WTC11 (cell line): ENCODE data around the gene RANBP10. TPM values are rescaled to one million over a fixed set of nuclear protein-coding genes. Genes with fewer than 3 reads are reported as not detected.

Source experiments
- ATAC-seq: fragments of 200-7000 bp; cut with Tn5 transposase; 2 replicates; pipeline ENCODE4 v1.10.0; 2021; ENCODE audit warnings: mild to moderate bottlenecking, moderate library complexity
- CTCF ChIA-PET: fragments of 300-600 bp; sonication (Branson Sonifier 250); formaldehyde crosslinking; loops from one replicate; lab custom pipeline; 2021; ENCODE audit warnings: antibody characterized with exemption; lab: Charles Lee
- POLR2A ChIA-PET: fragments of 350-600 bp; sonication (Branson Sonifier 250); formaldehyde crosslinking; loops from one replicate; lab custom pipeline; 2021; ENCODE audit warnings: antibody characterized with exemption; lab: Charles Lee
- DNase-seq: peaks from one replicate; pipeline ENCODE4 v3.0.0; 2021; ENCODE audit warnings: low spot score
- H3K27ac Mint-ChIP-seq: 2 replicates; pipeline ENCODE4 v1.8.0; 2021; ENCODE audit warnings: mixed read lengths
- H3K27me3 Mint-ChIP-seq: 2 replicates; pipeline ENCODE4 v1.8.0; 2021; ENCODE audit warnings: low read depth, mild to moderate bottlenecking, moderate library complexity, mixed read lengths
- H3K36me3 Mint-ChIP-seq: 2 replicates; pipeline ENCODE4 v1.8.0; 2021; ENCODE audit warnings: mixed read lengths
- H3K4me1 Mint-ChIP-seq: 2 replicates; pipeline ENCODE4 v1.8.0; 2022; ENCODE audit warnings: mixed read lengths
- H3K4me3 Mint-ChIP-seq: 2 replicates; pipeline ENCODE4 v1.8.0; 2021; ENCODE audit warnings: mild to moderate bottlenecking, moderate library complexity, mixed read lengths
- H3K9me3 Mint-ChIP-seq: 2 replicates; pipeline ENCODE4 v1.8.0; 2021; ENCODE audit warnings: mixed read lengths
- AR ChIP-seq: fragments of 250-450 bp; sonication (Bioruptor Pico); IDR thresholded peaks from 2 replicates; pipeline ENCODE4 v1.9.0; 2021; ENCODE audit warnings: mild to moderate bottlenecking
- ESRRA ChIP-seq: sonication (generic); formaldehyde crosslinking; IDR thresholded peaks from 2 replicates; pipeline ENCODE4 v1.8.1; 2022; ENCODE audit warnings: mild to moderate bottlenecking, missing genetic modification reagents, borderline replicate concordance
- FOXK1 ChIP-seq: sonication (generic); formaldehyde crosslinking; IDR thresholded peaks from 2 replicates; pipeline ENCODE4 v1.8.0; 2022; ENCODE audit warnings: mild to moderate bottlenecking, moderate library complexity, missing genetic modification reagents
- FOXP4 ChIP-seq: sonication (generic); formaldehyde crosslinking; IDR thresholded peaks from 2 replicates; pipeline ENCODE4 v1.8.0; 2022; ENCODE audit warnings: mild to moderate bottlenecking, missing genetic modification reagents
- GABPB1 ChIP-seq: sonication (generic); formaldehyde crosslinking; IDR thresholded peaks from 2 replicates; pipeline ENCODE4 v1.8.1; 2023; ENCODE audit warnings: mild to moderate bottlenecking, missing genetic modification reagents
- IRF1 ChIP-seq: sonication (generic); formaldehyde crosslinking; IDR thresholded peaks from 2 replicates; pipeline ENCODE4 v1.8.0; 2023; ENCODE audit warnings: missing genetic modification reagents
- OVOL2 ChIP-seq: fragments of 250-450 bp; sonication (Bioruptor Pico); IDR thresholded peaks from 2 replicates; pipeline ENCODE4 v1.9.0; 2021; ENCODE audit warnings: mild to moderate bottlenecking, borderline replicate concordance
- RELA ChIP-seq: sonication (generic); formaldehyde crosslinking; IDR thresholded peaks from 2 replicates; pipeline ENCODE4 v1.8.1; 2022; ENCODE audit warnings: missing genetic modification reagents, mild to moderate bottlenecking, borderline replicate concordance
- SP1 ChIP-seq: sonication (generic); formaldehyde crosslinking; conservative IDR thresholded peaks from 2 replicates; pipeline ENCODE4 v1.8.1; 2022; ENCODE audit warnings: missing genetic modification reagents
- TEAD4 ChIP-seq: sonication (generic); formaldehyde crosslinking; IDR thresholded peaks from 2 replicates; pipeline ENCODE4 v1.8.0; 2022; ENCODE audit warnings: mild to moderate bottlenecking, missing genetic modification reagents
- ZNF396 ChIP-seq: fragments of 250-450 bp; sonication (Bioruptor Pico); IDR thresholded peaks from 2 replicates; pipeline ENCODE4 v1.8.0; 2021; ENCODE audit warnings: mild to moderate bottlenecking, moderate library complexity, borderline replicate concordance
- ZNF416 ChIP-seq: fragments of 250-450 bp; sonication (Bioruptor Pico); IDR thresholded peaks from 2 replicates; pipeline ENCODE4 v1.9.0; 2021; ENCODE audit warnings: mild to moderate bottlenecking, inconsistent platforms
- total RNA-seq: library from RNA; stranded (reverse); gene quantifications from 3 replicates; pipeline ENCODE4 v1.2.3, GENCODE V29; 2021
- TF ChIP-seq, protein P1 (sequence below): sonication (generic); formaldehyde crosslinking; IDR thresholded peaks from 2 replicates; pipeline ENCODE4 v1.8.1; 2022; ENCODE audit warnings: low read depth, mild to moderate bottlenecking, moderate library complexity, missing genetic modification reagents, borderline replicate concordance
- TF ChIP-seq, protein P2 (sequence below): sonication (generic); formaldehyde crosslinking; IDR thresholded peaks from 2 replicates; pipeline ENCODE4 v1.8.0; 2022; ENCODE audit warnings: mild to moderate bottlenecking, missing genetic modification reagents
- TF ChIP-seq, protein P3 (sequence below): sonication (generic); formaldehyde crosslinking; IDR thresholded peaks from 2 replicates; pipeline ENCODE4 v1.8.1; 2022; ENCODE audit warnings: low read depth, missing genetic modification reagents, borderline replicate concordance
- TF ChIP-seq, protein P4 (sequence below): sonication (generic); formaldehyde crosslinking; IDR thresholded peaks from 2 replicates; pipeline ENCODE4 v1.8.1; 2023; ENCODE audit warnings: mild to moderate bottlenecking, missing genetic modification reagents, moderate library complexity
- TF ChIP-seq, protein P5 (sequence below): fragments of 250-450 bp; sonication (Bioruptor Pico); IDR thresholded peaks from 2 replicates; pipeline ENCODE4 v1.8.0; 2021; ENCODE audit warnings: mild to moderate bottlenecking
- TF ChIP-seq, protein P6 (sequence below): fragments of 250-450 bp; sonication (Bioruptor Pico); IDR thresholded peaks from 2 replicates; pipeline ENCODE4 v1.9.0; 2021; ENCODE audit warnings: moderate library complexity, mild to moderate bottlenecking, inconsistent platforms, borderline replicate concordance

Gene RANBP10
- total RNA-seq, 1 experiment from 2014 or later, result 14.0 TPM

- TF ChIP-seq FOXK1 (CRISPR knock-in tag), result no peak
- TF ChIP-seq, protein P1, sequence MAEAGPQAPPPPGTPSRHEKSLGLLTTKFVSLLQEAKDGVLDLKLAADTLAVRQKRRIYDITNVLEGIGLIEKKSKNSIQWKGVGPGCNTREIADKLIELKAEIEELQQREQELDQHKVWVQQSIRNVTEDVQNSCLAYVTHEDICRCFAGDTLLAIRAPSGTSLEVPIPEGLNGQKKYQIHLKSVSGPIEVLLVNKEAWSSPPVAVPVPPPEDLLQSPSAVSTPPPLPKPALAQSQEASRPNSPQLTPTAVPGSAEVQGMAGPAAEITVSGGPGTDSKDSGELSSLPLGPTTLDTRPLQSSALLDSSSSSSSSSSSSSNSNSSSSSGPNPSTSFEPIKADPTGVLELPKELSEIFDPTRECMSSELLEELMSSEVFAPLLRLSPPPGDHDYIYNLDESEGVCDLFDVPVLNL, result no peak
- no peak for TF ChIP-seq RELA
- no peak for TF ChIP-seq SP1
- TF ChIP-seq TEAD4, result no peak
- TF ChIP-seq, all 79 proteins: peak for 0
Measured at GRCh38 chr16:67716097-67716496, 90.3 kb downstream of the RANBP10 start (continued).

DNA sequence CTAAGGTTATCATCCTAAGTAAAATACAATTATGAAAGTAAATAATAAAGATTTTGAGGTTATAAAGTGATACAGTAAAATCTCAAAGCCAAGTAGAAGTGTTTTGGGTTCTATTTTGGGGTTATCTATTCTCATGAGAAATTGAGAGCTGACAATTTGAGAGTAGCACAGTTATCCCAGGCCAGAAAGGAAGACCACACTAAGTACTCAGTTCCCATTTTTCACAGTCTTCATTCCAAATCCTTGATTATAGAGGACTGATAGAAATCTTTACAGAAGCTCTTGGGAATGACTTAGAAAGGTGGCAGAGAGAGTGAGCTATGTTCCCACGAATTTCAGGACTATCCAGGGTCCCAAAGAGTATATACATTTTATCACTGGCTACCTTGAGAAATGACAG is 91.8 kb downstream of the RANBP10 start:
- H3K36me3 Mint-ChIP-seq, result peaks cover 5% of the 10 kb centered on the region; the same call in 1 of the 2 replicates
- POLR2A ChIA-PET, result no interaction called here
- CTCF ChIA-PET, result interaction anchor here (1.1 to 2.2 kb wide), 3 partner anchors 47 to 194 kb away, joined by 3 to 7 read pairs (median 4); no protein-coding TSS in a partner anchor

DNA sequence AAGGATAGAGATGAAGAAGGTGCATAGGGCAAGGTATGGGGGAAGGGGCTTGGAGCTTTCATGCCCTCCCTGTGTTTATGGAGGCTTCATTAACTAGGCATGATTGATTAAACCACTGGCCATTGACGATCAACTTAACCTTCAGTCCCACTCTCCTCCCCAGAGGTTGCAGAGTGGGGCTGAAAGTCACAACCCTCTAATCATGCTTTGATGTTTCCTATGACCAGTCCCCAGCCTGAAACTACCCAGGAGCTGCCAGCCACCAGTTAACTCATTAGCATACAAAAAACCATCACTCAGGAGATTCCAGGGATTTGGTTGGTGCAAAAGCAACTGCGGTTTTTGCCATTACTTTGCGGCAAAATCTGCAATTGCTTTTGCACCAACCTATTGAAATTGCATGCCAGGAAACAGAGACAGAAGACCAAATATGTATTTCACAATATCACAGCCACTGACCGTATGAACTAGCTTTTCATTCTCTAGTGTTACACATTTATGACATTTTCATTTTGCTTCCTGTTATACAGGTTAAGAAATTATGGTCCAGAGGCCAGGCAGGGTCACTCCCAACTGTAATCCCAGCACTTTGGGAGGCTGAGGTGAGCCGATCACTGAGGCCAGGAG is 92.6 kb downstream of the RANBP10 start:
- H3K4me3 Mint-ChIP-seq, result no peak overlapping the region
- TF ChIP-seq, protein P2, sequence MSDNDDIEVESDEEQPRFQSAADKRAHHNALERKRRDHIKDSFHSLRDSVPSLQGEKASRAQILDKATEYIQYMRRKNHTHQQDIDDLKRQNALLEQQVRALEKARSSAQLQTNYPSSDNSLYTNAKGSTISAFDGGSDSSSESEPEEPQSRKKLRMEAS (CRISPR knock-in tag), result no peak
- TF ChIP-seq ZNF416 (no peak), IRF1 (no peak), AR (CRISPR knock-in tag) (no peak), TEAD4 (no peak), ESRRA (CRISPR knock-in tag) (no peak), FOXP4 (no peak), GABPB1 (CRISPR knock-in tag) (no peak)
- TF ChIP-seq, protein P3, sequence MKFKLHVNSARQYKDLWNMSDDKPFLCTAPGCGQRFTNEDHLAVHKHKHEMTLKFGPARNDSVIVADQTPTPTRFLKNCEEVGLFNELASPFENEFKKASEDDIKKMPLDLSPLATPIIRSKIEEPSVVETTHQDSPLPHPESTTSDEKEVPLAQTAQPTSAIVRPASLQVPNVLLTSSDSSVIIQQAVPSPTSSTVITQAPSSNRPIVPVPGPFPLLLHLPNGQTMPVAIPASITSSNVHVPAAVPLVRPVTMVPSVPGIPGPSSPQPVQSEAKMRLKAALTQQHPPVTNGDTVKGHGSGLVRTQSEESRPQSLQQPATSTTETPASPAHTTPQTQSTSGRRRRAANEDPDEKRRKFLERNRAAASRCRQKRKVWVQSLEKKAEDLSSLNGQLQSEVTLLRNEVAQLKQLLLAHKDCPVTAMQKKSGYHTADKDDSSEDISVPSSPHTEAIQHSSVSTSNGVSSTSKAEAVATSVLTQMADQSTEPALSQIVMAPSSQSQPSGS (CRISPR knock-in tag), result no peak
- TF ChIP-seq, protein P1, result no peak

More for the DNA sequence above, 91.8 kb downstream of the RANBP10 start:
- H3K27me3 Mint-ChIP-seq, result no peaks in the 10 kb centered on the region
- H3K4me3 Mint-ChIP-seq, result no peak overlapping the region
- no peak overlapping the region for H3K27ac Mint-ChIP-seq
- TF ChIP-seq, protein P4, sequence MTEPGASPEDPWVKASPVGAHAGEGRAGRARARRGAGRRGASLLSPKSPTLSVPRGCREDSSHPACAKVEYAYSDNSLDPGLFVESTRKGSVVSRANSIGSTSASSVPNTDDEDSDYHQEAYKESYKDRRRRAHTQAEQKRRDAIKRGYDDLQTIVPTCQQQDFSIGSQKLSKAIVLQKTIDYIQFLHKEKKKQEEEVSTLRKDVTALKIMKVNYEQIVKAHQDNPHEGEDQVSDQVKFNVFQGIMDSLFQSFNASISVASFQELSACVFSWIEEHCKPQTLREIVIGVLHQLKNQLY (CRISPR knock-in tag), result no peak
- TF ChIP-seq, protein P5, sequence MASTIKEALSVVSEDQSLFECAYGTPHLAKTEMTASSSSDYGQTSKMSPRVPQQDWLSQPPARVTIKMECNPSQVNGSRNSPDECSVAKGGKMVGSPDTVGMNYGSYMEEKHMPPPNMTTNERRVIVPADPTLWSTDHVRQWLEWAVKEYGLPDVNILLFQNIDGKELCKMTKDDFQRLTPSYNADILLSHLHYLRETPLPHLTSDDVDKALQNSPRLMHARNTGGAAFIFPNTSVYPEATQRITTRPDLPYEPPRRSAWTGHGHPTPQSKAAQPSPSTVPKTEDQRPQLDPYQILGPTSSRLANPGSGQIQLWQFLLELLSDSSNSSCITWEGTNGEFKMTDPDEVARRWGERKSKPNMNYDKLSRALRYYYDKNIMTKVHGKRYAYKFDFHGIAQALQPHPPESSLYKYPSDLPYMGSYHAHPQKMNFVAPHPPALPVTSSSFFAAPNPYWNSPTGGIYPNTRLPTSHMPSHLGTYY, result no peak
- TF ChIP-seq, protein P6, sequence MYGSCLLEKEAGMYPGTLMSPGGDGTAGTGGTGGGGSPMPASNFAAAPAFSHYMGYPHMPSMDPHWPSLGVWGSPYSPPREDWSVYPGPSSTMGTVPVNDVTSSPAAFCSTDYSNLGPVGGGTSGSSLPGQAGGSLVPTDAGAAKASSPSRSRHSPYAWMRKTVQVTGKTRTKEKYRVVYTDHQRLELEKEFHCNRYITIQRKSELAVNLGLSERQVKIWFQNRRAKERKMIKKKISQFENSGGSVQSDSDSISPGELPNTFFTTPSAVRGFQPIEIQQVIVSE (CRISPR knock-in tag), result no peak
- TF ChIP-seq OVOL2 (no peak), ZNF396 (no peak)
- DNase-seq, result no peak
- no peak for ATAC-seq
- H3K9me3 Mint-ChIP-seq, result no peaks in the 10 kb centered on the region
- H3K4me1 Mint-ChIP-seq, result peaks cover 29% of the 10 kb centered on the region

More for the DNA sequence above, 92.6 kb downstream of the RANBP10 start:
- peaks cover 5% of the 10 kb centered on the region; the same call in 1 of the 2 replicates for H3K36me3 Mint-ChIP-seq
- peaks cover 36% of the 10 kb centered on the region for H3K4me1 Mint-ChIP-seq
- peak overlapping the region; percentile 69 for H3K27ac Mint-ChIP-seq
- ChIA-PET POLR2A (no interaction called here), CTCF (interaction anchor here (1.5 to 2.2 kb wide), 2 partner anchors 103 to 193 kb away, joined by 4 to 7 read pairs; no protein-coding TSS in a partner anchor)
- no peak for DNase-seq
- H3K27me3 Mint-ChIP-seq, result no peaks in the 10 kb centered on the region
- no peaks in the 10 kb centered on the region for H3K9me3 Mint-ChIP-seq
- ATAC-seq, result peak; percentile 21
